Hepatocyte (in vitro differentiated cells): ENCODE results near the gene MEP1B.

Experiments used
- EZH2 ChIP-seq: fragments of 200-600 bp; sonication (generic); IDR thresholded peaks from 2 replicates; pipeline ENCODE4 v1.6.1; 2016; ENCODE audit warnings: antibody characterized with exemption, mild to moderate bottlenecking, borderline replicate concordance
- EZH2phosphoT487 ChIP-seq: fragments of 200-600 bp; sonication (generic); IDR thresholded peaks from one replicate; pipeline ENCODE4 v1.6.1; 2018; ENCODE audit warnings: antibody characterized with exemption, mild to moderate bottlenecking, low read depth, moderate library complexity; ENCODE audit not compliant: unreplicated experiment, severe bottlenecking
- TF ChIP-seq, protein P1 (sequence below): fragments of 200-600 bp; sonication (generic); IDR thresholded peaks from 2 replicates; pipeline ENCODE4 v1.5.1; 2016; ENCODE audit warnings: antibody characterized with exemption, mild to moderate bottlenecking; ENCODE audit not compliant: poor library complexity

- TF ChIP-seq, protein P1, sequence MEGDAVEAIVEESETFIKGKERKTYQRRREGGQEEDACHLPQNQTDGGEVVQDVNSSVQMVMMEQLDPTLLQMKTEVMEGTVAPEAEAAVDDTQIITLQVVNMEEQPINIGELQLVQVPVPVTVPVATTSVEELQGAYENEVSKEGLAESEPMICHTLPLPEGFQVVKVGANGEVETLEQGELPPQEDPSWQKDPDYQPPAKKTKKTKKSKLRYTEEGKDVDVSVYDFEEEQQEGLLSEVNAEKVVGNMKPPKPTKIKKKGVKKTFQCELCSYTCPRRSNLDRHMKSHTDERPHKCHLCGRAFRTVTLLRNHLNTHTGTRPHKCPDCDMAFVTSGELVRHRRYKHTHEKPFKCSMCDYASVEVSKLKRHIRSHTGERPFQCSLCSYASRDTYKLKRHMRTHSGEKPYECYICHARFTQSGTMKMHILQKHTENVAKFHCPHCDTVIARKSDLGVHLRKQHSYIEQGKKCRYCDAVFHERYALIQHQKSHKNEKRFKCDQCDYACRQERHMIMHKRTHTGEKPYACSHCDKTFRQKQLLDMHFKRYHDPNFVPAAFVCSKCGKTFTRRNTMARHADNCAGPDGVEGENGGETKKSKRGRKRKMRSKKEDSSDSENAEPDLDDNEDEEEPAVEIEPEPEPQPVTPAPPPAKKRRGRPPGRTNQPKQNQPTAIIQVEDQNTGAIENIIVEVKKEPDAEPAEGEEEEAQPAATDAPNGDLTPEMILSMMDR: no peak
- TF ChIP-seq EZH2 (no peak), EZH2phosphoT487 (no peak)
These were observed 18.2 kb downstream of the MEP1B start for GRCh38 chr18:32208023-32208422.
